Measurements from ENCODE around the gene TBC1D22A. TPM values are rescaled to one million over a fixed set of nuclear protein-coding genes. Genes with fewer than 3 reads are reported as not detected.

TBC1D22A gene
- total RNA-seq, 1 donor from 2014 or later, result 23.2 TPM

DNA sequence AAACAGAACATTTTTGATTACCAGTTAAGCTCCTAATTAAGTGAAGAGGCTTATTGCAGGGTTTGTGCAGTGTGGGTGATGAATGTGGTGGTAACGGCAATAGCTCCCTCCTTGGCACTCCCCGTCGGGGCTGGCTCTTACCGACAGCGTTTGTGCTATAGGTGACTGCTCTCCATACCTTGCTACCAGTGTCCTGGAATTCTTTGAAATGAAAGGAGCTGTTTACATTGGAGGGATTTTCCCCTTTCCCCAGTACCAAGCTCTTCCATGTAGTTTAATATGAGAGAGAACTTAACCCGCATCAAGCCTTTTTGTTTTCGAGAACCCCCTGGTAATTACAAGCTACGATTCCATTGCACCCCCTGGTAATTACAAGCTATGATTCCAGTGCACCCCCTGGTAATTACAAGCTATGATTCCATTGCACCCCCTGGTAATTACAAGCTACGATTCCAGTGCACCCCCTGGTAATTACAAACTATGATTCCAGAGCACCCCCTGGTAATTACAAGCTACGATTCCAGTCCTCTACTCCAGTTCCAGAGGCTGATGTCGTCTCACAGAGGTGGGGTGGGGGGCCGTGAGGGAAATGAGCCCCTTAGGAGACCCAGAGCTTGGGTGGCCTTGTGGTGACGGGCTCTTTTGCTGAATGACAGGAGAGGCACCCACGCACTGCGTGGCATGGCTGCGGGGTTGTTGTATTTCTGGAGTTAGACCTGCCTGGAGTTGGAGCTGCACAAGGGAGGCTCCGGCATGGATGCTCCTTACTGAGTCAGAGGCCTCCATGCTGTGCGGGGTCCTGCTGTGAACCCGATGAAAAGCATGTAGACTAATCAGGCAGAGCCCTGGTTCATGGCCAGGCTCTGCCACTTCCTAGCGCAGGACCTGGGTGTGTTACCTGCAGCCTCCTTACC is 205.3 kb downstream of the TBC1D22A start:
- no peak overlapping the region for H3K27ac Mint-ChIP-seq
- no peaks in the 10 kb centered on the region for H3K9me3 Mint-ChIP-seq (ENCODE audit: low read depth)
- DNase-seq (ENCODE audit: low spot score, unreplicated experiment), result no peak

DNA sequence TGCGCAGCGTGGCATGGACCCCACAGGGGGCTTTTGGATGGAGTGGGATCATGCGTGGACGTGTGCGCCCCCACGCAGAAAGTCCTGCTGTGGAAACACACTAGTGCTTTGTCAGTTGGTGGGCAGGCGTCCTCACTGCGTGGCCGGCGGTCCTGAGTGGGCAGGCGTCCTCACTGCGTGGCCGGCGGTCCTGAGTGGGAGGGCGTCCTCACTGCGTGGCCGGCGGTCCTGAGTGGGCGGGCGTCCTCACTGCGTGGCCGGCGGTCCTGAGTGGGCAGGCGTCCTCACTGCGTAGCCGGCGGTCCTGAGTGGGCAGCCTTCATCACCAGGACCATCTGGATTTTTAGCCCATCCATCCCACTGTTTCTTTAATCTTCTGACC is 205.9 kb downstream of the TBC1D22A start:
- no peak for DNase-seq (ENCODE audit: low spot score, unreplicated experiment)
- TF ChIP-seq, protein P1, sequence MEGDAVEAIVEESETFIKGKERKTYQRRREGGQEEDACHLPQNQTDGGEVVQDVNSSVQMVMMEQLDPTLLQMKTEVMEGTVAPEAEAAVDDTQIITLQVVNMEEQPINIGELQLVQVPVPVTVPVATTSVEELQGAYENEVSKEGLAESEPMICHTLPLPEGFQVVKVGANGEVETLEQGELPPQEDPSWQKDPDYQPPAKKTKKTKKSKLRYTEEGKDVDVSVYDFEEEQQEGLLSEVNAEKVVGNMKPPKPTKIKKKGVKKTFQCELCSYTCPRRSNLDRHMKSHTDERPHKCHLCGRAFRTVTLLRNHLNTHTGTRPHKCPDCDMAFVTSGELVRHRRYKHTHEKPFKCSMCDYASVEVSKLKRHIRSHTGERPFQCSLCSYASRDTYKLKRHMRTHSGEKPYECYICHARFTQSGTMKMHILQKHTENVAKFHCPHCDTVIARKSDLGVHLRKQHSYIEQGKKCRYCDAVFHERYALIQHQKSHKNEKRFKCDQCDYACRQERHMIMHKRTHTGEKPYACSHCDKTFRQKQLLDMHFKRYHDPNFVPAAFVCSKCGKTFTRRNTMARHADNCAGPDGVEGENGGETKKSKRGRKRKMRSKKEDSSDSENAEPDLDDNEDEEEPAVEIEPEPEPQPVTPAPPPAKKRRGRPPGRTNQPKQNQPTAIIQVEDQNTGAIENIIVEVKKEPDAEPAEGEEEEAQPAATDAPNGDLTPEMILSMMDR (IDR thresholded peaks at IDR 0.05; ENCODE audit: unreplicated experiment), result no peak
- no peaks in the 10 kb centered on the region for H3K9me3 Mint-ChIP-seq (ENCODE audit: low read depth)
- H3K27me3 Mint-ChIP-seq, result no peaks in the 10 kb centered on the region
- H3K27ac Mint-ChIP-seq, result no peak overlapping the region
- H3K4me3 Mint-ChIP-seq (ENCODE audit: low read depth), result no peak overlapping the region
- H3K4me1 Mint-ChIP-seq (ENCODE audit: low read depth), result peaks cover 14% of the 10 kb centered on the region
- no peaks in the 10 kb centered on the region for H3K36me3 Mint-ChIP-seq (ENCODE audit: insufficient read depth)

More for the DNA sequence above, 205.3 kb downstream of the TBC1D22A start:
- TF ChIP-seq, protein P1 (IDR thresholded peaks at IDR 0.05; ENCODE audit: unreplicated experiment), result no peak
- Mint-ChIP-seq H3K36me3 (ENCODE audit: insufficient read depth) (no peaks in the 10 kb centered on the region), H3K4me3 (ENCODE audit: low read depth) (no peak overlapping the region), H3K4me1 (ENCODE audit: low read depth) (peaks cover 14% of the 10 kb centered on the region), H3K27me3 (no peaks in the 10 kb centered on the region)

DNA sequence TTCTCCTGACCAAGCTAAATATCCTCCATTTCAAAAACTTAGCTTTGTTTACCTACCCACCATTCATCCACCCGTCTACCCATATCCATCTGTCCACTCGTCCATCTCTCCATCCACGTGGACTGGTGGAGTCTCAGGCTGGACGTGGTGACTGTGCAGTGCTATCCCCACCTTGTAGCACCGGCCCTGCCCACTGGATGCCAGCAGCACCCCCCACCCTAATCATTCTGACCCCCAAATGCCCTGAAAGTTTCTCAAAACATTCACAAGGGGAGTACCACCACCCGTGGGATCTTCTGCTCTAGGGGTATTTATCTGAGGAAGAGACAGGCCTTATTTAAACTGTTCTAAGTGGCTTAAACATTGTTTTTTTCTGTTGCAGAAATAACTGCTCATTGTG is 206.4 kb downstream of the TBC1D22A start:
- Mint-ChIP-seq H3K4me3 (ENCODE audit: low read depth) (no peak overlapping the region), H3K9me3 (ENCODE audit: low read depth) (no peaks in the 10 kb centered on the region), H3K27ac (no peak overlapping the region), H3K27me3 (no peaks in the 10 kb centered on the region), H3K4me1 (ENCODE audit: low read depth) (peaks cover 14% of the 10 kb centered on the region), H3K36me3 (ENCODE audit: insufficient read depth) (no peaks in the 10 kb centered on the region)
- DNase-seq (ENCODE audit: low spot score, unreplicated experiment), result no peak
- TF ChIP-seq, protein P1 (IDR thresholded peaks at IDR 0.05; ENCODE audit: unreplicated experiment), result no peak

DNA sequence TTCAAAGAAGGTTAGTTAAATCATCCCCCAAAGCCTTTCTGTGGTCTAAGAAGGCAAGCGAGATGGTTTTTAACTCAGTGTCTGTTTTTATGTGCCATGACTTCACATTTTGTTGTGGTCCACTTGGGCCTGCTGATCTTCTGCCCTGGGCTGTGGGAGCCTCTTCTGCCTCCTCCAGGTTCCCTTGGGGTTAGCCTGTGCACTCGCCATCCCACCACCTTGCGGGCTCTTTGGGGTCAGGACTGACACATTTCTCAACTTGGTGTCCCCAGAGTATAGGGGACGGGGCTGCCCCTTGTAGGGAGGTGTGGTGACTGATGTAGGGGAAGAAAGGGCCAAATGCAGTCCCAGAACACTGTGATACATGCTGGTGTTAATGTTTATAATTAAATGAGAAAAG is 207.0 kb downstream of the TBC1D22A start:
- no peak overlapping the region for H3K27ac Mint-ChIP-seq
- H3K9me3 Mint-ChIP-seq (ENCODE audit: low read depth), result no peaks in the 10 kb centered on the region
- no peaks in the 10 kb centered on the region for H3K36me3 Mint-ChIP-seq (ENCODE audit: insufficient read depth)
- no peak for DNase-seq (ENCODE audit: low spot score, unreplicated experiment)
- TF ChIP-seq, protein P1 (IDR thresholded peaks at IDR 0.05; ENCODE audit: unreplicated experiment), result no peak
- H3K27me3 Mint-ChIP-seq, result no peaks in the 10 kb centered on the region
- H3K4me1 Mint-ChIP-seq (ENCODE audit: low read depth), result peaks cover 14% of the 10 kb centered on the region
- no peak overlapping the region for H3K4me3 Mint-ChIP-seq (ENCODE audit: low read depth)

DNA sequence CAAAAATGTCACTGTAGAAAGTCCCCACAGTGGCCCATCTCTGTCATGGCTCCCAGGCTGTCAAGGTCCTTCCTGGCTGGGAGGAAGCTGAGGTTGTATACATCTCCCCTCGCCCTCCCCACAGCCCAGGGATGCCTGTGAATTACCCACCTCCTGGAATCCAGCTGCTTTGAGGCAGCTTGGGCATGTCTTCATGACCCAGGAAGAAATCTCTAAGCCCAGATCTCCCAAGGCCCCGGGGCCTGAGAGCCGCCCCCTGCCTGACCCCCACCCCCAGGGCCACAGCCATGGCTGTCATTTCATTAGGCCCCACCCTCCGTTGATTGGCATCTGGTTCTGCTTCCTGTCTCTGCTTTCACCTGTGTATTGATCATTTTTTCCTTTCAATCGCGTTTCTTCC is 207.5 kb downstream of the TBC1D22A start:
- H3K27ac Mint-ChIP-seq, result no peak overlapping the region
- no peaks in the 10 kb centered on the region for H3K9me3 Mint-ChIP-seq (ENCODE audit: low read depth)
- TF ChIP-seq, protein P1 (IDR thresholded peaks at IDR 0.05; ENCODE audit: unreplicated experiment), result no peak
- no peak for DNase-seq (ENCODE audit: low spot score, unreplicated experiment)
- H3K4me1 Mint-ChIP-seq (ENCODE audit: low read depth), result peaks cover 14% of the 10 kb centered on the region
- no peak overlapping the region for H3K4me3 Mint-ChIP-seq (ENCODE audit: low read depth)
- no peaks in the 10 kb centered on the region for H3K36me3 Mint-ChIP-seq (ENCODE audit: insufficient read depth)
- H3K27me3 Mint-ChIP-seq, result no peaks in the 10 kb centered on the region

Measured in progenitor cell of endocrine pancreas (in vitro differentiated cells).